ENCODE results near the gene TSPAN17. TPM values are rescaled to one million over a fixed set of nuclear protein-coding genes. Genes with fewer than 3 reads are reported as not detected.
A peak's percentile ranks its signal among the peaks of the same experiment; 100 is the strongest.

The TSPAN17 gene
- polyA plus RNA-seq, 4 donors = 31.3 to 36.3 (median 33.7) TPM

DNA sequence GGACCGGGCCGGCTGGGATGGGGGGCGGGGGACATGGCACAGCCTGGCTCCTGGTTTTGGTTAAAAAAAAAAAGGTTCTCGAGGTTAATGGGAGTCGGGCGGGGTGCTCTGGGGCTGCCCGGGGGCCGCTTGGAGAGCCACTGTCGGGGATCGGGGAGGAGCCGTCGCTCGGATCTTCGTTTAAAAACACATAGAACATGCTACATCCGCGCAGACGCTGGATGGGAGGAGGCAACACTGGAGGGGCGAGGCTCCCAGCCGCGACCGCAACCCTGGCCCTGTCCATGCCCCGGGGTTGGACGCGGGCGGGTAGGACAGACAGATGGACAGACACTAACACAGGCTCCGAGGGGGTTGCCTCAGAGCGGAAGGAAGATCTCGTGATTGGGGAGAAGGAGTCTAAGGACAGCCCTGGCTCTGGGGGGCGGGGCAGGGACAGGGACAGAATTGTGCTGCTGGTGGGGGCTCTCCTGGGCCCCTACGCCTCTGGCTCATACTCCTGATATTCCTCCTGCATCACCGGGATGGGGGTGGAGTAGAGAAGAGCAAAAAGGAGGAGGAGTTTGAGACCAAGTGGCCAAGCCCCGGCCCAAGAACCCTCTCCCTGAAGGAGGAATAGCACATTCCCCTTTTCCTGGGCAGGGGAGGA, 26.8 kb upstream of the TSPAN17 start:
- DNase-seq (ENCODE audit: low read depth in 4 of 4, low spot score in 3 of 4) = no peak

DNA sequence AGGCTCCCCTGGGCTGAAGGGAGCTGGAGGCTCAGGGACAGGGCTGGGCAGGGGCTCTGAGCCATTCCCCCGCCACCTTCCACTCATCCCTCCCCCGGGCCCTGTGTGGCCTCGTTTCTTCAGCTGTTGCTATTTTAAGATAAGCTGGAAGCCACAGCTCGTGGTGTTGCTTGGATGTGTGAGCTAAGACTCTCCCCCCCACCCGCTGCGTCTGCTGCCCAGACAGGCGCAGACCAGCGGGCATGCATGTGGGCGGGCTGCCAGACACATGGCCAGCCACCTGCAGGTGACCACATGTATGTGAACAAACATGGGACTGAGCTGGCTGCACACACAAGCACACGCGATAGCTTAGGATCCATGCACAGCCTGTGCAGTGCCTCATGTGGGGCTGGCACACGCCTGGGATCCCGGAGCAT, 25.6 kb upstream of the TSPAN17 start:
- DNase-seq (ENCODE audit: low read depth in 4 of 4, low spot score in 3 of 4) = no peak

DNA sequence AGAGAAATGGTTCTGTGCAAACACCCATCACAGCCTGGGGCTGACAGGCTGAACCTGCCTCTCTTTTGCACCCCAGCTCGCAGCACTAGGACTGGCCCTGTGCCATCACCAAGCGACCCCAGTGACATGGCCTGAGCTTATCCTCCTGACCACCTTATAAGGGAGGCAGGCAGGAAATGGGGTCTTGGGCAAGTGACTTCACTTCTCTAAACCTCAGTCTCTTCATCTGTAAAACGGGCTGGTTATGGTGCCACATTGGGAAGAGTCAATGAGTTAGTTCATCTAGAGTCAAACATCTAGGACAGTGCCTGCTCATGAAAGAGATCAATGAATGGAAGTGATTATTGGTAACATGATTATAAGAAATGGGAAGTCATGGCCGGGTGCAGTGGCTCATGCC, 23.1 kb upstream of the TSPAN17 start:
- DNase-seq (ENCODE audit: low read depth in 4 of 4, low spot score in 3 of 4) = no peak

DNA sequence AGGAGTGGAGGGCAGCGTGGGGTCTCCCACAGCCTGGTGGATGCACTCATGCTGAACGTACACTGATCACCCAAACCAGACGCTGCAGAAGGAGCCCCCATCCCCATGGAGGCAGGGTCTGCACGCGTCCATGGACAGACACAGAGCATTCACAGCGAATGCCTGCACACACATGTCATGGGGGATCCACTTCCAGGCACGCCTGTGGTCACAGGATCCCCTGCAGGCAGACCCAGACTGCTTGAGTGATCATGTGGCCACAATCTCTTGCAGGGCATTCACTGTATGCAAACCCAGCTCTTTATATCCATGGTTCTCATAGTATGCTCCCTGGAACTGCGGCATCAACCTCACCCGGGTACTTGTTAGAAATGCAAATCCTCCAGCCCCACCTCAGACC, 22.3 kb upstream of the TSPAN17 start:
- DNase-seq (ENCODE audit: low read depth in 4 of 4, low spot score in 3 of 4) = no peak

DNA sequence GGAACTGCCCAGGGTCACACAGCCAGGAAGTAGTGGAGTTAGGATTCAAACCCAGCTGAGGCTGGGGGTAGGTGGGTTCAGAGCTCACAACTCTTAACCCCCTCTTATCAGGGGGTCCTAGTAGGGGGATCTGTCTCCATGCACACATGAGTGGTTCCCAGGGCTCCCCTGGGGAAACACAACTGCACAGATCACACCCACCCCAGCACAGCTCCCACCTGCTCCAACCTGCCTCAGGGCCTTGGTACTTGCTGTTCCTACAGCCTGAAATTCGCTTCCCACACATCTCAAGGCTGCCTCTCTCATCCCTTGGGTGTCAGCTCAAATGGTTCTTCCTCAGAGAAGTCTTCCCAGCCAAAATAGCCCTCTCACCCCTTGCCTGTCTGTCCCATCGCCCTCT, 21.8 kb upstream of the TSPAN17 start:
- no peak for DNase-seq (ENCODE audit: low read depth in 4 of 4, low spot score in 3 of 4)

DNA sequence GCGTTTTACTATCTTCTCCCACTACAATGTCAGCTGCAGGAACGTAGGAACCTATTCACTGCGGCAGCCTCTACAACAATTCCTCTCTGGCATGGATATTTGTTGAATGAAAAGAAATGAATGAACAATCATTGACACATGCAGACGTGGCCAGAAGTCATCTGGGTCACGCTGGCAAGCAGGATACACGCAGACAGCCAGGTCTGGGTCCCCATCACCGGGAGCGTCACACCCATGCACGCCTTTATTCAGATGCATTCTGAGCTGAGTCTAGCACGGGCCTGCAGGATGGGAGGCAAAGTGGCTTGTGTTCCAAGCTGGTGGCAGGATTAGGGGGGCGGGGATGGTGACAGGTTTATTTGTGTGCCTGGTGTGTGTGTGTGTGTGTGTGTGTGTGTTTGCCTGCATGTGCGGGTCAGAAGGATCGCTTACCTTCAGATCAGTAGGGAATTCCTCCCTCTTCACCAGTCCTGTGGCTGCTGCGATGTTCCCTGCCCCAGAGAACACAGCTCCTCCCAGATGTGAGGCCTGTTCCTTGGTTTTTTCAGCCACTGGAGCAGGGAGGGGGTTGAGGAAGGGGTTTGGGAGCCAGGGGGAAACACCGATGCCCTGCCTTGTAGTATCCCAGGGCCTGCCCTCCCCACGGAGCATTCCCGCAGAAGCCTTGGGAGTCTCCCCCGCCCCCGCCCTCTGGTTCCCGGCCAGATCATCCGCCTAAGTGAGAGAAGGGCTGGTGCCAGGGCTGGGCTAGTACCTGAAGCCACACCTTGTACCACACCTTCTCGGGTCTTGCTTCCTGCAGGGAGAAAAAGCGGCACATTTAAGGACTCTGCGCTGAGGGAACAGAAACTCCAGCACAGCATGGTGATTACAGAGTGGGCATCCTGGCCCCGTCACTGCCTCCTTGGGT, 21.1 kb upstream of the TSPAN17 start:
- DNase-seq (ENCODE audit: low read depth in 4 of 4, low spot score in 3 of 4) = no peak

DNA sequence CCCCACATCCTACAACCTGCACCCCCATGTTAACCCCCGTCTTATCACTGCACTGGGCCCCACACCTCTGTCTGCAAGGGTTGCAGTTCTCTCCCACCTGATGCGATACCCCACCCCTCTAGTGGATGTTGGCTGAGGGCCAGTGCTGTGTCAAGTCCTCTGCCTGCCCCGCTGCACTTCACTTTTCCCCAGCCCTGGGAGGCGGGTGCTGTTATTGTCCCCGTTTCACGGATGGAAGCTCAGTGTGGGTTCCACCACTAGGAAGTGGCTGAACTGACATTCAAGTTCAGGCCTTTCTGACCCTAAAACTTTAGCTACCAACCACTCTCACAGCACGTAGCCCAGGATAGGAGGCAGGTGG, 20.4 kb upstream of the TSPAN17 start:
- DNase-seq (ENCODE audit: low read depth in 4 of 4, low spot score in 3 of 4) = no peak

DNA sequence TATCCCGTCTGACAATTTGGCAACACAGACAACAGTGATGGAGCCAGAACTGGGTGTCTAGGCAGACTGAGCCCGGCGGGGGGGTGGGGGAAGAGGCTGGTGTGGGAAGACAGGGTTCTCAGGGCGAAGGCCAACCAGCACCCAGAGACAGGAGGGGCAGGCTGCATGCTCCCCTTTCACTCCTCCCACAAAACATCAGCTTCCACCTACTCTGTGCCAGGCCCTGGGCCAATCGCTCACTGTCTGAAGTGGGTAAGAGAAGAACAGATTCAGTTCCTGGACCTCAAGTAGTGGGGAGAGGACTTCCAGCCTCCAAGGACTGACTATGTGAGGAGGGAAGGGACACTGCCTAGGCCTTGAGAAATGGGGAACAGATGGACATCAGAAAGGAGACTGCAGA, 19.7 kb upstream of the TSPAN17 start:
- no peak for DNase-seq (ENCODE audit: low read depth in 4 of 4, low spot score in 3 of 4)

DNA sequence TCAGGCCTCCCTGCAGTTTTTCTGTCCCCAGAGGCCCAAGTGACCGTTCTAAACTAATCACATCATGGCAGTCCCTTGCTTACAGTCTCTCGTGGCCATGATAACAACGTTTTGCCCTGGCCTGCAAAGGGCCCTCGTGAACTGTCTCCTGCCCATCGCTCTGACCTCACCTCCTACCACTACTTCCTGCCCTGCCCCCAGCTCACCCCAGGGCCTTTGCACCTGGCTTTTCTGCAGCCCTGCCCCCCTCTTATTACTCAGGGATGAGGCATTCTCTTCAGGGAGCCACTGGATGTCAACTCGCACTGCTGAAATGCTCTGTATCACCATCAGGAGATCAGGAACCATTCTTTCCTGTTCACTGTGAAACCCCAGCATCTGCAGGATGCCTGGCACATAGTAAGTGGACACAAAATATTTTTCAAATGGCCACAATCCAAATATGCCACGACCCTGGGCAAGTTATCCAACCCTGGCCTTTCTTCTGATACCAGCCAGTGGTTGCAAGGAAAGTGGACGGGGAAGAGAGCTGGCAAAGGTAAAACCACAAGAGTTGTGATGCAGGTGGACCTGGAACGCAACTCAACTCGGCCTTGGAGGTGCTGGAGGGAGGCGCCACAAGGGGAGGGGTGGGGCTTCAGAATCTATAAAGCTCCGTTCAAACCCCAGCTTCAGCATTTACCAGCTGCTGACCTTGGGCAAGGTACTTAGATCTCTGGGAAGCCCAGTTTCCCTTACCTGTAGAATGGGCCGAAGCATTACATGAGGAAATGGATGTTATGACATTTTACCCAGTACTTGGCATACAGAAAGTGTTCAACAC, 18.7 kb upstream of the TSPAN17 start:
- no peak for DNase-seq (ENCODE audit: low read depth in 4 of 4, low spot score in 3 of 4)

DNA sequence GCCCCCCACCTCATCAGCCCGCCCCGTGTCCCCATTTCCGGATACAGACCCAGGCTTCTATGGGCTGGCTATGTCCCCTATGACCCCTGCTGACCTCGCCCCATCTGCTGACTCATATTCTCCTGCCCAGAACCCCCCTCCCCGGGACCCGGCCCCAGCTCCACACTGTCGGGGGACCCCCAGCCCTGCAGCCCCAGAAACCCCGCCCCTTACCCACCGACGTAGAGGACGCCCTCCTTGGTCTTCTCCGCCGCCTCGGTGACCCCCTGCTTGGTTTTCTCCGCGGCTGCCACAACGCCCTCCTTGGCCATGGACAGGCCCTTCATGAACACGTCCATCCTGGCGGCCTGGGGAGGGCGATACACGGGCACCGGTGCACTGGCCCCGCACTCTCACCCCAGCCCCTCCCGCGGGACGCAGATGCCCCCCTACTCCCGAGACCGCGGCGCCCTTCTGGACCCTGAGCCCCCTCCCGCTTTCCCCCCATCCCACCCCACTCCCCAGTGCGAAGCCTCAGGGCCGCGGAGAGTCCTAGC, 17.9 kb upstream of the TSPAN17 start:
- no peak for DNase-seq (ENCODE audit: low read depth in 4 of 4, low spot score in 3 of 4)

DNA sequence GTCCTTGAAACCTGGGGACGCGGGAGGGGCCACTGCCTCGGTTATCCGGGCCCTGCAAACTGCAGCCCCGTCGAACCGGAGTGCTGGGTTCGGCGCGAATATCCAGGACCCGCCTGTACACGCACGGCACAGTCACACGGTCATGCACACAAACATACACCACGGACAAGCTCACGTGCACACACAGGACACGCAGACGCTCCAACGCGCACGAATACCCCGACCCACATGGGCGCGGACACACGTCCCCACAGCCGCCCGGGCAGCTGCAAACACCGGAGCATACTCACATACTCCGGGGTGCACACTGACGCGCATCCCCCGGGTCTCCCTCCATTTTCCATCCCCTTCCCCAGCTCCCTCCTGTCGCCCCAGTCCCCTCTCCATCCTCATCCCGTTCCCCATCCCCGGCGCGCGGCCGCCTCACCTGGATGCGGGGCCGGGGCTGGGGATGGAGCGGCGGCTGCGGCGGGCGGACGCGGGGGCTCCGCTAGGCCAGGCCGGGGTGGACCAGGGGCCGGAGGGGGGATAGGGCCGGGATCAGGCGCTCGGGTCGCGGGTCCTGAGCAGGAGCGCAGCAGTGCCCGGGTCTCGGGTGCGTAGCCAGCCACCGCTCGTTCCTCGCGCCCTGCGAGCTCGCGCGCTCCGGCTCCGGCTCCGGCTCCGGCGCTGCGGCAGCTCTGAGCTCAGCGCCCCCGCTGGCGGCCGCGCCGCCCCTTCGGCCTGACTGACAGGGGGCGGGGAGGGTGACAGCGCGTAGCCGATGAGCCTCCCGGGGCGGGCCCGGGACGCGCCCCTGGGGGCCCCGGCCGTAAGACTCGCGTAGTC, 17.2 kb upstream of the TSPAN17 start, which contains the start of the genes EIF4E1B and SNCB:
Gene EIF4E1B, plus strand, starts transcription at position 823 of the 828 bp plus-strand sequence. CDS start 12,113 bp downstream, outside the sequence.
Gene SNCB, minus strand, starts transcription at position 682 of the 828 bp plus-strand sequence. CDS start 880 bp downstream, outside the sequence.
- peak in 1 of 4 donors; percentile 26 for DNase-seq (ENCODE audit: low read depth in 4 of 4, low spot score in 3 of 4)

DNA sequence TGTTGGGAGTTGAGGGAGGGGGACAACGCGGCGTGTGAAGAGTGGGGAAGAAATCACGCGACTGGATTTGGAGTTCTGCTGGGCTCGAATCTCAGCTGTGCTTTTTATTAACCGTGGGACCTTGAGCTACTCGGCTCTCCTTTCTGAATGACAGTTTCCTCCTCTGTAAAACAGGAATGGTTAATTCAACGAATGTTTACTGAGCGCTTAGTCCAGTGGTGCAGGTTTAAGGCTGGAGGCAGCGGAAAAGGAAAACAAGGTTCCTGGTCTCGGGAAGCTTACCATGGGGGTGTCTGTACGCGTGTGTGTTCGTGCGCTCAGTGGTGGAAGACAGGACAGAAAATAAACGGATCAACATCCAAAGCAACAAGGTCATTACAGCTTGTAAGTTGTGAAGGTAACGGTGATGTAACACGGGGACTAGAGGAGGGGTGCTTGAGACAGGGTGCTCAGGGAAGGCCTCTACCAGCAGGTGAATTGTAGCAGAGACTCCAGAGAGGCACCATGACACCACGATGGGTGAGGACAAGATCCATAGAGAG, 16.5 kb upstream of the TSPAN17 start:
- no peak for DNase-seq (ENCODE audit: low read depth in 4 of 4, low spot score in 3 of 4)

DNA sequence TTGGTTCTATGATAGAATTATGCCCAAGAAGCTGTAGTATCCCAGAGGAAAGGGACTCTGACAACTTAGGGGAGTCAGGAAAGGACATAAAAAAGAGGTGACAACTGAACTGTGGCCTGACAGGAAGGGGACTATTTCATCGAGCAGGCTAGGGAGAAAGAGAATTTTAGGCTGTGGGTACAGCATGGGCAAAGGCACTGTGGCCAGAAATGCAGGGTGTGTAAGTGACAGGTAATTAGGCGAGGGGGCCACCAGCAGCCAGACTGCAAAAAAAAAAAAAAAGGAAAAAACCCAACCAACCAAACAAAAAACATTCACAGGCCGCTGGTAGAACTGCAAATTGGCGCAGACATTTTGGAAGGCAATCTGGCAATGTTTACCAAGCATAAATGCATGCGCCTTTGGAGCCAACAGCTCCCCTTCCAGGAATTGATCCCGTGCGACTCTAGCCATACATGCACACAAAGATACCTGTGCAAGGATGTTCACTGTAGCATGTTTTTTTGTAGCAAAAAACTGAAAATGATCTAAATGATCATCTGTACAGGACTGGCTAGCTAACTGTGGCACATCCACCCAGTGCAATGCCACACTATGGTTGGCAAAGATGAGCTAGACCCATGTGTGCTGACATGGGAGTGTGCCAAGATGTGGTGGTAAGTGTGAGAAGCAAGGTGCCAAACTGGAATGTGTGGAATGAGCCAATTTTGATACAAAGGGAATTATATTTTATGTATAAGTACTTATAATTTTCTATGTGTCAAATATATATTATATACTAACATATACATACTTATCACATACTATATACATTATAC, 15.7 kb upstream of the TSPAN17 start:
- no peak for DNase-seq (ENCODE audit: low read depth in 4 of 4, low spot score in 3 of 4)

DNA sequence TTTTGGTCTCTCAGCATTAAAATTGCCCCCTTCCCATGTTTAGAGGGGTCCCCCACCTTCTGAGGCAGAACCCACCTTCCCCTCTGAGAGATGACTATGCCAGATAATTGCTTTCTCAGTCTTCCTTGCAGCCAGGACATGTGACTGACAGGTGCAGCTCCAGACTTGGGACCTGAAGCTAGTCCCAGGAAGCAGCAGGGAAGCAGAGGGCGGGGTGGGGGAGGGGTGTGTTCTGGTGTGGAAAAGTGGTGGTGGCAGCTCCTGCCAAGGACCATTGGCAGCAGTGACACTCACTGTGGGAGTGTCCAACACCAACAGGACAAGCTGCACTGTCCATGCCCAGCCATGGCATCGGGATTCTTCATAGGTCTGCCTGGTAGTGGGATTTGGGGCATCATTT, 14.5 kb upstream of the TSPAN17 start:
- no peak for DNase-seq (ENCODE audit: low read depth in 4 of 4, low spot score in 3 of 4)

DNA sequence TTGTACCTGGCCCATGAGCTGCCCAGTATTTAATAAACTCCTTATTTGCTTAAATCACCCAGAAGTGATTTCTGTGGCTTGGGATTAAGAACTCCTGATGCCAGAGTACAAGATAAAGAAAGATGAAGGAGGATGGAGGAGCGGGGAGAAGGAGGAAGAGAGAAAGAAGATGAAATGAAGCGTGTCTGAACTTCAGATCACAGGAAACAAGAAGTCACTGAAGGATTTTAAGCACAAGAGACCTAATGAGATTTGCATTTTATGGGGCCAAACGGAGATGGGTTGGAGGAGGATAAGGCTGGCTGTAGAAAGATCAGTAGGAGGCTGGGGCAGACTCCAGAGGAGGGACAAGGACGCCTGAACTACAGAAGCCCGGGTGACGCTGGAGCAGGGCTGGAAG, 13.7 kb upstream of the TSPAN17 start:
- no peak for DNase-seq (ENCODE audit: low read depth in 4 of 4, low spot score in 3 of 4)

DNA sequence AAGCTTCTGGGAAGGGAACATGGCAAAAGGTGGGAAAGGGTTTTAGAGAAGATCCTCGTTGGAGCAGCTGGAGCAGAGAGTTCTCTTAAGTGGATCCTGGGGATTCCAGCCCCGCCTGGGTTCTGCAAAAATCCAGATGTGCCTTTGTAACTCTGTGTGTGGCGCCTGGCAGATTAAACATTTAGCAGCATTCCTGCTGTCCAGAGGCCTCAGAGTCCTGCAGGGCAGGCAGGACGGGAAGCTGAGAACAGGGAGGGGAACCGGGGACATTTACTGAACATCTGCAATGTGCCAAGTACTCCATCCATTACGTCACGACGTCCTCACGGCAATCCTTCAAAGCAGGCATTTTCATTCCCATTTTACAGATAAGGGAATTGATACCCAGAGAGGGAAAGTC, 10.9 kb upstream of the TSPAN17 start:
- DNase-seq (ENCODE audit: low read depth in 4 of 4, low spot score in 3 of 4) = no peak

DNA sequence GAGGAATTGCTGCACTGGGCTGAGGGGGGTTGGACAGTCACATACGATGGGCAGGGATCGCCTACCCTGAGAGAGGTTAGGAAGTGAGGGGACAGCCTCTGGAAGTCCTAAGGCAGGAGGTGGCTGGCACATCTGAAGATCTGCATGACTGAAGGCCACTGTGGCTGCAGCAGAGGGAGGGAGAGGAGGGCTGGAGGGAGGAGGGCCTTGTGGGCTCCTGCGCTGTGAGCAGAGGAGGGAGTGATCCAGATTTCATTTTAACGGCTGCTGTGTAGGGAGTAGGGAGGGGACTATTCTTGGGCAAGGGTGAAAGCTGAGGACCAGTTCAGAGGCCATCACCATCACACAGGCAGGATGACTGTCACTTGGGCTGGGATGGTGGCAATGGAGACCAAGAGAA, 9.7 kb upstream of the TSPAN17 start:
- DNase-seq (ENCODE audit: low read depth in 4 of 4, low spot score in 3 of 4) = no peak

DNA sequence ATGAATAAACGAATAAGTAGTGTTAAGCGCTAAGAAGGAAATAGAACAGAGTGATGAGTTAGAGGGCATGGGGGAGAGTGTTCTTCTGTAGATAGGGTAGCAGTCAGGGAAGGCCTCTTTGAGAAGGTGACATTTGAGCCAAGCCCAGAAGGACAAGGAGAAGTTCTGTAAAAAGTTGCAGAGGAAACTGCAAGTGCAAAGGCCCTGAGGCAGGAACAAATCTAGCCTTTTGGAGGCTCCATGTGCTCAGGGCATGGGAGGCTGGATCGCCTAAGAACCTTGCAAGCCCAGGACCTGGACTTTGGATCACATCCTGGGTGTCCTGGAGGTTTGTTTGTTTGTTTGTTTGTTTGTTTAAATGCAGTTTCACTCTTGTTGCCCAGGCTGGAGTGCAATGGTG, 8.8 kb upstream of the TSPAN17 start:
- DNase-seq (ENCODE audit: low read depth in 4 of 4, low spot score in 3 of 4) = no peak

DNA sequence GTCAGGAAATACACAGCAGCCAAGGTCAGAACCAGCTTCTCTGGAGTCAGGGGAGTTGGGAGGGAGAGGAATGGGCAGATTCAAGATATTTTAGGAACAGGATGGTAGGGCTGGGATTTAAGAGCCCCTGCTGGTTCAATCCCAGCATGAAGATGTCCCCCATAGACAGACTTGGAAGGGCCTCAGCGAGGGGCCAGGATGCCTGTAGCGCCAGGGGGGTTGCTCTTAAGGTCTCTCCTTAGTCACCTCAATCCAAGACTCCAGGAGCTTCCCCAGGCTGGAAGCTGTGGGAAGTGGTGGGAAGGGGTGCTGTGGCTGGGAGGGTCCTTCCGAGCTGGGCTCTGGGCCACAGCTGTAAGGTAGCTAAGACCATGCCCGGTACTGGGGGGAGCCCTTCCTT, 8.1 kb upstream of the TSPAN17 start:
- no peak for DNase-seq (ENCODE audit: low read depth in 4 of 4, low spot score in 3 of 4)
